Fibroblast of gingiva (primary cell): ENCODE data around the gene ESRRG.

Experiments
- DNase-seq: peaks from one replicate; pipeline ENCODE4 v3.0.0-alpha.2; 2011; ENCODE audit warnings: low read depth

ESRRG gene

GRCh38 chr1:216723274-216723780, at the start of gene ESRRG:
ESRRG (minus strand) TSS chr1:216723429; CDS start chr1:216723299, 130 bp downstream.
- no peak for DNase-seq

GRCh38 chr1:216771922-216772321, 48.7 kb upstream of the ESRRG start:
- DNase-seq = no peak

GRCh38 chr1:216766633-216767327, 43.6 kb upstream of the ESRRG start:
- DNase-seq = no peak

- no peak for DNase-seq
These were observed 42.4 kb upstream of the ESRRG start for GRCh38 chr1:216765346-216766300.

GRCh38 chr1:216758161-216758560, 34.9 kb upstream of the ESRRG start:
- no peak for DNase-seq

GRCh38 chr1:216757110-216757509, 33.9 kb upstream of the ESRRG start:
- DNase-seq = no peak

GRCh38 chr1:216750961-216751360, 27.7 kb upstream of the ESRRG start:
- no peak for DNase-seq

GRCh38 chr1:216750031-216750627, 26.9 kb upstream of the ESRRG start:
- peak; percentile 21 for DNase-seq

- DNase-seq = no peak
These were observed 26.0 kb upstream of the ESRRG start for GRCh38 chr1:216749232-216749631.

- no peak for DNase-seq
These were observed 19.4 kb upstream of the ESRRG start for GRCh38 chr1:216742625-216743024.

GRCh38 chr1:216740331-216740730, 17.1 kb upstream of the ESRRG start:
- no peak for DNase-seq

- DNase-seq = no peak
These were observed 16.6 kb upstream of the ESRRG start for GRCh38 chr1:216739793-216740192.

- DNase-seq = no peak
These were observed 8.9 kb upstream of the ESRRG start for GRCh38 chr1:216732121-216732520.

- DNase-seq = no peak
These were observed 8.3 kb upstream of the ESRRG start for GRCh38 chr1:216731562-216731961.

GRCh38 chr1:216726435-216726834, 3.2 kb upstream of the ESRRG start:
- DNase-seq = no peak

GRCh38 chr1:216722821-216723220, 408 bp downstream of the ESRRG start:
- no peak for DNase-seq

GRCh38 chr1:216721863-216722262, 1.4 kb downstream of the ESRRG start:
- no peak for DNase-seq

GRCh38 chr1:216721062-216721461, 2.2 kb downstream of the ESRRG start:
- DNase-seq = no peak

GRCh38 chr1:216711712-216712111, 11.5 kb downstream of the ESRRG start:
- no peak for DNase-seq

- no peak for DNase-seq
These were observed 12.5 kb downstream of the ESRRG start for GRCh38 chr1:216710598-216711333.

GRCh38 chr1:216710055-216710454, 13.2 kb downstream of the ESRRG start:
- no peak for DNase-seq

- DNase-seq = no peak
These were observed 17.6 kb downstream of the ESRRG start for GRCh38 chr1:216705676-216706075.
